Measurements from ENCODE around the gene MUL1. TPM values are rescaled to one million over a fixed set of nuclear protein-coding genes. Genes with fewer than 3 reads are reported as not detected.

Gene MUL1
- total RNA-seq, 3 donors from 2014 or later (not counting 1 experiment from before 2014, with no cell fraction given): 21.0 to 29.5 (median 28.8) TPM

DNA sequence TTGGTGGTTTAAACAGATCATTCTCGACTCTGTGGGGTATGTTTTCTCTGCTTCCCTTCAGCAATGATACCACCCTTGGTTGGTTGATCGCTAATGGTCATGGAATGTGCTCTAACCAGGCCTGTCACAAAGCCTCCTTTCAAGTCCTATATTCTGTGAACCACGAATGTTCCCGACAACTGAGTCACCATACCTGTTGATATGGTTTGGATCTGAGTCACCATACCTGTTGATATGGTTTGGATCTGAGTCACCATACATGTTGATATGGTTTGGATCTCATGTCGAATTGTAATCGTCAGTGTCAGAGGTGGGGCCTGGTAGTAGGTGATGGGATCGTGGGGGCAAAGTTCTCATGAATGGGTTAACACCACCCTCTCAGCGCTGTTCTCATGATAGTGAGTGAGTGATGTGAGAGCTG, 11.7 kb downstream of the MUL1 start:
- ATAC-seq (no peak), DNase-seq (no peak)
- Histone ChIP-seq H3K27me3 (ENCODE audit: control insufficient read depth, insufficient read depth, low read length) (no peaks in the 10 kb centered on the region), H3K36me3 (ENCODE audit: control insufficient read depth, insufficient read depth, low read length) (peaks cover 27% of the 10 kb centered on the region), H3K27ac (ENCODE audit: low read length) (no peak overlapping the region), H3K9me3 (ENCODE audit: control insufficient read depth, insufficient read depth, low read length) (no peaks in the 10 kb centered on the region), H3K4me1 (ENCODE audit: control insufficient read depth, insufficient read depth, low read length) (peaks cover 8% of the 10 kb centered on the region), H3K4me3 (ENCODE audit: low read length) (no peak overlapping the region)
- 85% methylated on average over 7 of the region's 8 CpGs for WGBS (ENCODE audit: insufficient coverage)
- Mint-ChIP-seq H3K27me3 (ENCODE audit: low read depth in 2 of 2) (peaks cover 0 to 4% of the 10 kb centered on the region in 2 donors), H3K4me3 (no peak overlapping the region), H3K9me3 (no peaks in the 10 kb centered on the region), H3K27ac (no peak overlapping the region), H3K36me3 (no peaks in the 10 kb centered on the region), H3K4me1 (peaks cover 5% of the 10 kb centered on the region in 2 donors)
- intact Hi-C loops (cut with micrococcal nuclease): no loop called here
- TF ChIP-seq, protein P1, sequence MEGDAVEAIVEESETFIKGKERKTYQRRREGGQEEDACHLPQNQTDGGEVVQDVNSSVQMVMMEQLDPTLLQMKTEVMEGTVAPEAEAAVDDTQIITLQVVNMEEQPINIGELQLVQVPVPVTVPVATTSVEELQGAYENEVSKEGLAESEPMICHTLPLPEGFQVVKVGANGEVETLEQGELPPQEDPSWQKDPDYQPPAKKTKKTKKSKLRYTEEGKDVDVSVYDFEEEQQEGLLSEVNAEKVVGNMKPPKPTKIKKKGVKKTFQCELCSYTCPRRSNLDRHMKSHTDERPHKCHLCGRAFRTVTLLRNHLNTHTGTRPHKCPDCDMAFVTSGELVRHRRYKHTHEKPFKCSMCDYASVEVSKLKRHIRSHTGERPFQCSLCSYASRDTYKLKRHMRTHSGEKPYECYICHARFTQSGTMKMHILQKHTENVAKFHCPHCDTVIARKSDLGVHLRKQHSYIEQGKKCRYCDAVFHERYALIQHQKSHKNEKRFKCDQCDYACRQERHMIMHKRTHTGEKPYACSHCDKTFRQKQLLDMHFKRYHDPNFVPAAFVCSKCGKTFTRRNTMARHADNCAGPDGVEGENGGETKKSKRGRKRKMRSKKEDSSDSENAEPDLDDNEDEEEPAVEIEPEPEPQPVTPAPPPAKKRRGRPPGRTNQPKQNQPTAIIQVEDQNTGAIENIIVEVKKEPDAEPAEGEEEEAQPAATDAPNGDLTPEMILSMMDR (IDR thresholded peaks at IDR 0.05): no peak

DNA sequence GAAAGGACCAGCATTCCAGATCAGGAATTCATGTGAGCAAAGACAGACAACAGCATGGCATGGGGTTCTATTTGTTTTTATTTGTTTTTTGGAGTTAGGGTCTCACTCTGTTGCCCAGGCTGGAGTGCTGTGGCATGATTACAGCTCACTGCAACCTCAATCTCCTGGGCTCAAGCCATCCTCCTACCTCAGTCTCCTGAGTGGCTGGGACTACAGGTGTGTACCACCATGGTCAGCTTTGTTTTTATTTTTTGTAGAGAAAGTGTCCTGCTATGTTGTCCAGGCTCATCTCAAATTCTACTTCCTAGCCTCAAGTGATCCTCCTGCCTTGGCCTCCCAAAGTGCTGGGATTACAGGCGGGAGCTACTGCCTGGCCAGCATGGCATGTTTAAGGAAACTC, 12.3 kb downstream of the MUL1 start:
- WGBS (ENCODE audit: insufficient coverage): 89% methylated on average over 1 of the region's 1 CpG
- DNase-seq: no peak
- intact Hi-C loops (cut with micrococcal nuclease): no loop called here
- TF ChIP-seq, protein P1 (IDR thresholded peaks at IDR 0.05): no peak
- Histone ChIP-seq H3K27ac (ENCODE audit: low read length) (no peak overlapping the region), H3K9me3 (ENCODE audit: control insufficient read depth, insufficient read depth, low read length) (no peaks in the 10 kb centered on the region), H3K36me3 (ENCODE audit: control insufficient read depth, insufficient read depth, low read length) (peaks cover 22% of the 10 kb centered on the region), H3K4me3 (ENCODE audit: low read length) (no peak overlapping the region), H3K4me1 (ENCODE audit: control insufficient read depth, insufficient read depth, low read length) (peaks cover 8% of the 10 kb centered on the region), H3K27me3 (ENCODE audit: control insufficient read depth, insufficient read depth, low read length) (no peaks in the 10 kb centered on the region)
- peaks cover 0 to 4% of the 10 kb centered on the region in 2 donors for H3K27me3 Mint-ChIP-seq (ENCODE audit: low read depth in 2 of 2)
- H3K9me3 Mint-ChIP-seq: no peaks in the 10 kb centered on the region
- H3K4me3 Mint-ChIP-seq: no peak overlapping the region
- H3K36me3 Mint-ChIP-seq: no peaks in the 10 kb centered on the region
- ATAC-seq: no peak
- H3K27ac Mint-ChIP-seq: no peak overlapping the region
- H3K4me1 Mint-ChIP-seq: peaks cover 5% of the 10 kb centered on the region in 2 donors

GRCh38 chr1:20494609-20495311, 13.2 kb downstream of the MUL1 start:
- H3K4me3 Mint-ChIP-seq: peak overlapping the region; percentile 6
- H3K27me3 Mint-ChIP-seq (ENCODE audit: low read depth in 2 of 2): peaks cover 3 to 7% of the 10 kb centered on the region in 2 donors
- WGBS (ENCODE audit: insufficient coverage): 75% methylated on average over 5 of the region's 5 CpGs
- peaks cover 8% of the 10 kb centered on the region for H3K4me1 ChIP-seq (ENCODE audit: control insufficient read depth, insufficient read depth, low read length)
- no peak overlapping the region for H3K4me3 ChIP-seq (ENCODE audit: low read length)
- TF ChIP-seq, protein P1 (IDR thresholded peaks at IDR 0.05): no peak
- no peaks in the 10 kb centered on the region for H3K36me3 Mint-ChIP-seq
- H3K9me3 Mint-ChIP-seq: no peaks in the 10 kb centered on the region
- peaks cover 13% of the 10 kb centered on the region for H3K36me3 ChIP-seq (ENCODE audit: control insufficient read depth, insufficient read depth, low read length)
- no peak overlapping the region for H3K27ac Mint-ChIP-seq
- H3K9me3 ChIP-seq (ENCODE audit: control insufficient read depth, insufficient read depth, low read length): no peaks in the 10 kb centered on the region
- ATAC-seq: no peak
- H3K4me1 Mint-ChIP-seq: peaks cover 5% of the 10 kb centered on the region in 2 donors
- H3K27ac ChIP-seq (ENCODE audit: low read length): no peak overlapping the region
- H3K27me3 ChIP-seq (ENCODE audit: control insufficient read depth, insufficient read depth, low read length): no peaks in the 10 kb centered on the region
- no peak for DNase-seq
- intact Hi-C loops (cut with micrococcal nuclease): loop anchor here (5.0 kb wide), 1 partner anchor 132 kb away; no protein-coding TSS in a partner anchor

All from natural killer cell (primary cell).